DMS53 (cell line): ENCODE measurements around the gene PRKRIP1.
"Not testable (repeated sequence)": the region's sequence is repeated elsewhere in the genome, so short reads cannot be mapped to it uniquely, and the experiment has no call there.

ENCODE experiments used
- DNase-seq: peaks from one replicate; lab custom pipeline; 2025; lab: John Stamatoyannopoulos, UW

Gene PRKRIP1

DNA sequence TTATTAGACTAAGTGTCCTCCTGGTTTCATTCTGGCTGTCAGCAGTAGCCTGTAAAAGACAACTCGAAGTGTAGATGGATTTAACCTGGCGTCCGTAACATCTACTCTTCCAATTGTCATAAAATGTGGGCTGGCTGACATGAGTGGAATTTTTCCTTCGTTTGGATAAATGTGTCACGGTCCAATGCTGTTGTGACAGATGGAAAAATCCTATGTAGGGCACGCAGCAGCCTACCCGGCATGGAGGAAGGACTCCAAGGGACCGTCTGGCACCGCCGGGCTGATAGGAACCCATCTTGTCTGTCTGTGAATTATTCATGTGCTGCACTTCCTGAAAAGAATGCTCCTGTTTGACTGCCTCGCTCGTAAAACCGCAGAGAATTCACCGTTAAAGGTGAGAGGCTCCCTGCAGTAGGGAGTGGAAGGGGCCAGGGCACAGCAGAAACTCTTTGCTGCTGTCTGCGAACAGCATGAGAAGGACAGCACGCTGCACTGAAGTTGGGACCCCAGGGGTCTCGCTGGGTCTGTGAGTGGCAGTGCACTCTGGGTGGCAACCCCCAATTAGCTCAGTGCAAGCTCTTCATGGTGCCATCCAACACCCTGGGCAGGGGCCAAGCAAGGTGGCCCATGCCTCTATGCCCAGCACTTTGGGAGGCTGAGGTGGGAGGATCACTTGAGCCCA lies 35.6 kb downstream of the PRKRIP1 start:
- peak; percentile 86 for DNase-seq

DNA sequence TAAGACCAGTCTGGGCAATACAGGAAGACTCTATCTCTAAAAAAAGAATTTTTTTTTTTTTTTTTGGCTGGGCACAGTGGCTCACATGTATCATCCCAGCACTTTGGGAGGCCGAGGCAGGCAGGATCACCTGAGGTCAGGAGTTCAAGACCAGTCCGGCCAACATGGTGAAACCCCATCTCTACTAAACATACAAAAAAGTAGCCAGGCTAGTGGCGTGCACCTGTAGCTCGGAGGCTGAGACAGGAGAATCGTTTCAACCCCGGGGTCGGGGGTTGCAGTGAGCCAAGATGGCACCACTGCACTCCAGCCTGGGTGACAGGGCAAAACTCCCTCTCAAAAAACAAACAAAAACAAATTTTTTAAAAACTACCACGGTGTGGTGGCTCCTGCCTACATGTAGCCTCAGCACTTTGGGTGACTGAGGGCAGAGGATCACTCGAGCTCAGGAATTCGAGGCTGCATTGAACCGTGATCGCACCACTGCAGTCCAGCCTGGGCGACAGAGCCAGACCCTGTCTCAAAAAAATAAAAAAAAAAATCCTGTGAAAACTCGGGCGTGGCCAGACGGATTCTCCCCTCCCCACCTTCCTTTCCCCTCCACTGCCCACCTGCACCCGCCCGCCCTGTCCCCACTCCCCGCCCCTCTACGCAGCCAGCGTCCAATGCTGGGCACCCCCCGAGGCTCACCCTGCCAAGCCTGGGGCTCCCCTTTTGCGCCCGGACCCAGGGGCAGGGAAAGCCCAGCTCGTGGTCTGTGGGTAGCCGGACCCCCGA lies 36.5 kb downstream of the PRKRIP1 start:
- DNase-seq = peak; percentile 57

DNA sequence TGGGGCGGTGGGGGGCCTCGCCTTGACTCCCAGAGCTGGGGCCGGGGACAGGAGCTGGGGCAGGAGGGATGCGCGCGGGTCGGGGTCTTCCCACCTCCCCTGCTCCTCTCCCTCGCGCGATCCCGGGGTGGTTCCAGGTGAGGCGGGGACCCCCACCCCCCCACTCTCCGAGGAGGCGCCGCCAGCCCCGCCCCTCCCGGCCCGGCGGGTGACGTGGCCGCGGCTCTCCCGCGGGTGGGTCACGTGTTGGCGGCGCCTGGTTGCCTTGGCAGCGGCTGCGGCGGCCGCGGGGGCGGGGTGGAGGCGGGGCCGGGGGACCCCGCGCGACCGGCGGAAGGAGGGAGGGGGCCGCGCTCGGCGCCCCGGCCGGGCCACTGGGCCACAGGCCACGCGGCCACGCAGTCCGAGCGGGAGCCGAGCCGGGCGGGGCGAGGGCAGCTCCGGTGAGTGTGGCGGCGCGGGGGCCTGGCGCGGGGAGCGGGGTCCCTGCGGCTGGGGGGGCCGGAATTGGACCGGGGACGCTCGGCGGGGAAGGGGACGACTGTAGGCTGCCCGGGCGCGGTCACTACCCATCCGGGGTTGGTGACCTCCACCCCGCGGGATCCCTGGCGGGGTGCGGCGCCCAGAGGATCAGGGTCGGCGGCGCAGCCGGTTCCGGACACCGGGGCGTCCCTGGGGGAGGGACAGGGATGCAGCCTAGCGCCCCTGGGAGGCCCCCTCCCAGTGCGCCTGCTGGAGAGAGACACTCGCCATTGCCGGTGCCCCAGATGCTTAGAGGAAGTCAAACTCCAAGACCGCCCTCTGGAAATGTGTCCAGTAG lies 37.3 kb downstream of the PRKRIP1 start, which contains the start of gene ORAI2:
Gene ORAI2 (plus strand): TSS at position 357 of the 820 bp plus-strand sequence. CDS start 5,382 bp downstream, outside the sequence.
- DNase-seq = peak; percentile 92

DNA sequence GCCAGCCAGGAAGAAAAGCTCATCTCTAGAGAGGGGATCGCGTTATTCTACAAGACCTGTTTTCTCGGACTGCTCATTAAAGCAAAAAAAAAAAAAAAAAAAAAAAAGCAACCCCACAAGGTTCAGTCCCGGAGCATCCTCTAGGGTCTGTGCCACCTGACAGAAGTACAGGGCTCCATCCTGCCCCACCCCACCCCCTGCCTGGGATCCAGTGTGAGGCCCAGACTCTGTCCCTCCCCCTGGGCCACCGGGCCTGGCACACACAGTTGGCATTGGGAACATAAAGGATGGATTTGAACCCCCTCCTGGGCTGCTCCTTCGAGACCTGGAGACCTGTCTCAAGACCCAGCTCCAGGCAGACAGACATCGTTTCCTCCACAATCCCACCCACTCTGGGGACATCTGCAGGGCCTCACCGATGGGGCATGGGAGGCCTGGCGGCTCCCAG lies 37.9 kb downstream of the PRKRIP1 start:
- no peak for DNase-seq

DNA sequence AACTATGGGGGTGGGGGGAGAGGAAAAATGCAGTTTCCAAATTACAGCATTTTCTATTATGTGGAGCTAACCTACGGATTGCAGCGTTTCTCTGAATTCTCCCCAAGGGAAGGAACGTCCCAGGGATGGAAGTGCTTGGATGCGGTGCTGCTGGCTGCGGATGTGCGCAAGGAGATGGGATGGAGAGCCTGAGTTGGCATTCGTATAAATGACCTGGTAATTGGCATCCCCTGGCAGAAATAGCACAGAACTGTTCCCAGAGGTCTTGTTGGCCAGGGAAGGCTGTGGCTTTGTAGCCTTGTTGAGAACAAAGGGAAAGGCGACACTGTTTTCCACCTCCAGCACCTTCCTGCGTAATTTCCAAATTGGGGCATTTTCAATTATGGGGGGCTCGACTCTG lies 40.0 kb downstream of the PRKRIP1 start:
- DNase-seq = no peak

DNA sequence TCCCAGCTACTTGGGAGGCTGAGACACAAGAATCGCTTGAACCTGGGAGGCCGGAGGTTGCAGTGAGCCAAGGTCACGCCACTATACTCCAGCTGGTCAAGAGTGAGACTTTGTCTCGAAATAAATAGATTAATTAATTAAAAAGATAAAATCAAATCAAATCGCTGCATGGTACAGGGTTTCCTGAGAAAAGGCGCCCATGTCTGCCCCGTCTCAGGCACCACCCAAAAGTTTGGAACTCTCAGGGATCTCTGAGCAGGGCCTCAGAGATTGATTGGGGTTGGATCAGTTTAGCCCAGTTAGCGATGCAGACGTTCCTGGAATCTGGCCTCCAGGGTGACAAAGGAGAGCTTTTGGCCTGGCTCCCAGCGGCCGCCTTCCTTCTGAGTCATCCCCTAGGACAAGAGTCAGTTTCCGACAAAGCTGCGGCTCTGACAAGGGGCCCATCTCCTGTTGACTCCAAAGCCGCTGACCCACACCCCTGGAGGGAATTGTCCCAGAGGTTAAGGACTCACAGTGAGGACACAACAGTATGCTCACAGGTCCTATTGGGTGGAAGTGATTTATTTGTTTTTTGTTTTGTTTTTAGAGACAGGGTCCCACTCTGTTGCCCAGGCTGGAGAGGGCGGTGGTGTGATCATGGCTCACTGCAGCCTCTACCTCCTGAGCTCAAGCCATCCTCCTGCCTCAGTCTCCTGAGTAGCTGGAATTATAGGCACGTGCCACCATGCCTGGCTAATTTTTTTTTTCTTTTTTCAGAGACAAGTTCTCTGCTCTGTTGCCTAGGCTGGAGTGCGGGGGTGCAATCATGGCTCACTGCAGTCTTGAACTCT lies 44.0 kb downstream of the PRKRIP1 start:
- DNase-seq = peak; percentile 56

DNA sequence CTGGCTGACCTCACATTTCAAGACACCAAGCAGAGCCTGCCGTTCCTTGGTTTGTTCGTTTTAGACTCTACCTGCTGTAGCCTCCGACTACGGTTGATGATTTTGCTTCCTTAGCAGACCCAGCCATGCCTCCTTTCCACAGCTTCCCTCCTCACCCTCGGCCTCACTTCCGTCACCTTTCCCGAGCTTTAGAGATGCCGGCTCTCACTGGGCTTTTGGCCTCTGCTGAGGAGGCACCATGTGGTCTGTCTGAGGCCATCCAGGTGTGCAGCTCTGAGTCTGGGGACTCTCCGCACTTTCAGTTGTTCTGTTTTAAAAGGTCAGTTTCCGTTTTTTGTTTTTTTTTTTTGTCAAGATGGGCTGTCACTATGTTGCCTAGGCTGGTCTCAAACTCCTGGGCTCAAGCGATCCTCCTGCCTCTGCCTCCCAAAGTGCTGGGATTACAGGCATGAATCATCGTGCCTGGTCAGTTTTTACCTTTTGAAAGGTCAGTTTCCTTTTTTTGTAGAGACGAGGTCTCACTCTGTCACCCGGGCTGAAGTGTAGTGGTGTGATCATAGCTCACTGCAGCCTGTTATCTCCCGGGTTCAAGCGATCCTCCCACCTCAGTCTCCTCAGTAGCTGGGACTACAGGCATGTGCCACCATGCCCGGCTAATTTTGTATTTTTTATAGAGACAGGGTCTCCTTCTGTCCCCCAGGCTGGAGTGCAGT lies 49.0 kb downstream of the PRKRIP1 start:
- DNase-seq = no peak

DNA sequence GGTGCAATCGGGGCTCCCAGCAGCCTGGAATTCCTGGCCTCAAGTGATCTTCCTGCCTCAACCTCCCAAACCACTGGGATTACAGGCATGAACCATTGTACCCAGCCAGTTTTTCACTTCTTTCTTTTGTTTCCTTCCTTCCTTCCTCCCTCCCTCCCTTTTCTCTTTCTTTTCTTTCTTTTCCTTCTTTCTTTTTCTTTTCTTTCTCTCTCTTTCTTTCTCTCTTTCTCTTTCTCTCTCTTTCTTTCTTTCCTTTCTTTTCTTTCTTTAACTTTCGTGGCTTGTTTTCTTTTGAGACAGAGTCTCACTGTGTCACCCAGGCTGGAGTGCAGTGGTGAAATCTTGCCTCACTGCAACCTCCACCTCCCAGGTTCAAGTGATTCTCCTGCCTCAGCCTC lies 49.5 kb downstream of the PRKRIP1 start:
- DNase-seq = no peak

DNA sequence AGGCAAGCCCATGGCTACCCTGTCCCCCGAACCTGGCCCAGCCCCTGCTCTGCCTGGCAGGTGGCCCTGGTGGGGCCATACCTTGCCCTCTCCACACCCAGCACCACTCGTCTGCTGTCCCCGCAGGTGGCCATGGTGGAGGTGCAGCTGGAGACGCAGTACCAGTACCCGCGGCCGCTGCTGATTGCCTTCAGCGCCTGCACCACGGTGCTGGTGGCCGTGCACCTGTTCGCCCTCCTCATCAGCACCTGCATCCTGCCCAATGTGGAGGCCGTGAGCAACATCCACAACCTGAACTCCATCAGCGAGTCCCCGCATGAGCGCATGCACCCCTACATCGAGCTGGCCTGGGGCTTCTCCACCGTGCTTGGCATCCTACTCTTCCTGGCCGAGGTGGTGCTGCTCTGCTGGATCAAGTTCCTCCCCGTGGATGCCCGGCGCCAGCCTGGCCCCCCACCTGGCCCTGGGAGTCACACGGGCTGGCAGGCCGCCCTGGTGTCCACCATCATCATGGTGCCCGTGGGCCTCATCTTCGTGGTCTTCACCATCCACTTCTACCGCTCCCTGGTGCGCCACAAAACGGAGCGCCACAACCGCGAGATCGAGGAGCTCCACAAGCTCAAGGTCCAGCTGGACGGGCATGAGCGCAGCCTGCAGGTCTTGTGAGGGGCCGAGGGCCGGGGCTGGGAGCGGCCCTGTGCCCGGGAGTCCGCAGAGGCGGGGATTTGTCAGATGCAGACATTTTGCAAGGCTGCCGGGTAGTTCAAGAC lies 50.4 kb downstream of the PRKRIP1 start:
- DNase-seq = no peak

DNA sequence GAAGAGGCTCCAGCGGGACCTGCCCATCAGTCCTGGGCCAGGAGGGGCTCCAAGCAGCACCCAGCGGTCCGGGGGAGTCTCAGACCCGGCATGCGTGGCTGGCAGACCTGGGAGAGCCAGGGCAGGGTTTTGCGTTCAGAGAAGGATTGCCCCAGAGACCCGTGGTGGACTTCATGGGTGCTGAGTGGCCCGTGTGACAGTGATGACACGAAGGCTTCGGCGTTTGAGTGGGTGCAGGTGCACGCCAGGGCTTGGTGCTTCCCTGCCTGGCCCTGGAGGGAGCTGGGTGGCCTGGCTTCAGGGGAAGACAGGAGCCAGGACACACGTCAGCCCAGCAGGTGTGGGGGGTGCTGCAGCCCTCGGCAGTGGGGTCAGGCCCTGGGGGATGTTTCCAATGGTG lies 51.1 kb downstream of the PRKRIP1 start:
- no peak for DNase-seq

DNA sequence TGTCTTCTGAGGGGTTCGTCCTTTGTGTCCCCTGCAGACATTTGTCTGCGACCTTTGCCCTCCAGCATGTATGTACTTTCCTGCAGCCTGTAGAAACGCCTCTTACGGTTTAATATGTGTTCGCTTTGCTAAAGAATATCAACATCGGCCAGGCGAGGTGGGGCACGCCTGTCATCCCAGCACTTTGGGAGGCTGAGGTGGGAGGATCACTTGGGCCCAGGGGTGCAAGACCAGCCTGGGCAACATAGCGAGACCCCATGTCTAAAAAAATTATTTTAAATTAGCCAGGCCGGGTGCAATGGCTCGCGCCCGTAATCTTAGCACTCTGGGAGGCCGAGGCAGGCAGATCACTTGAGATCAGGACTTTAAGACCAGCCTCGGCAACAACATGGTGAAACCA lies 53.0 kb downstream of the PRKRIP1 start:
- no peak for DNase-seq

DNA sequence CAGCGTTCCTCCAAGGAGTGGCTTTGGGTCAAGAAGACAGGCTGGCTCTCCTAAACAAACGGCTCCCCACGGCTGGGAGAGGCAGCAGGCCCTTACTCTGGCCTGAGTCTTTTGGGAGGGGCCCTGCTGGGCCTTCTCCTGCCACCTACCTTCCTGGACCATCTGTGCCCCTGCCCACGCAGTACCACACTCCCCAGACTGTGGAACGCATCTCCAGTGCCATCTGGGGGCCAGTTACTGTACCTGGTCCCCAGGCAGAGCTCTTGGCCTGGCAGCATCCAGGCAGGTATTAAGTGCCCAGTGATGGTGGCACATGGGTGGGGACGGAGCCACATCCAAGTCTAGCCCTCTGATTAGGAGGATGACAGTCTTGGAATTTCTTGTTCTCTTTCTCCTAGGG lies 54.1 kb downstream of the PRKRIP1 start:
- peak; percentile 66 for DNase-seq

DNA sequence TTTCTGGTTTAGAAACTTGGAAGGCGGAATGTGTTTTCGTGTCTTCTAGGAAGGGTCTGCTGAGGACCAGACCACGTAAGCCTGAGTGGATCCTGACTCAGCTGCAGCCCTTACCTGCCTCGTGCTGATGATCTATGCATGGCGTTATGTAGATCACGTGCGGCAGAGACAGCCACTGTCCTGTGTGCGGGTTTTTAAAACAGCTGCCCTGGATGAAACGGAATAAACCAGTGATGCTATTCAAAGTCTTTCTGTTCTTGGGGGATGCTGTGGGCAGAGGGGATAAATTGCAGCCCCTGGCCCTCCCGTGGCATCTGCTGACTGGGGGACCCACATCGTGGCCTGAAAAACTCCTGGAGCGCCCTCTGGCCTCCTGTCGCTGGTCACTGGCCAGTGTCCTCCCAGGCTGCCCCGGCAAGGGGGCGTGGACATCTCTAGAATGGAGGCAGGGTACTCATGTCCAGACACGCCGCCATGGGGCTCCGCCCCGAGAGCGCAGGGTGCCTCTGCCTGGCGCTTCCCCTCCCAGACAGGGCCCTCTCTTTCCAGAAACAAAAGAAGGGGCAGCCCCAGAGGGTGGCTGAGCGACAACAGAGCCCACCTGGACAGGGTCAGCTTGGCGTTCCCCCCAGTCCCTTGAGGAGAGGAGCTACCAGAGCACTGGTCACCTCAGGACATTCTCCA lies 55.4 kb downstream of the PRKRIP1 start:
- peak; percentile 94 for DNase-seq

DNA sequence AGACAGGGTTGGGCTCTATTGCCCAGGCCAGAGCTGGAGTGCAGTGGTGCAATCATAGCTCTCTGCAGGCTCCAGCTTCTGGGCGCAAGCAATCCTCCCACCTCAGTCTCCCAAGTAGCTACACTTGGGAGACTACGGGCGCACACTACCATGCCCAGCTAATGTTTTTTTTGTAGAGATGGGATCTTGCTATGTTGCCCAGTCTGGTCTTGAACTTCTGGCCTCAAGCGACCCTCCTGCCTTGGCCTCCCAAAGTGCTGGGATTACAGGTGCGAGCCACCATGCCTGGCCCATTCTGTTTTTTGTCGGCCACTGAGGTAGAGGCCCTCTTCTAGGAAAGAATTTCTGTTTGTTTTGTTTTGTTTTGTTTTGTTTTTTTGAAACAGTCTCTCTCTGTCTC lies 56.3 kb downstream of the PRKRIP1 start:
- no peak for DNase-seq

DNA sequence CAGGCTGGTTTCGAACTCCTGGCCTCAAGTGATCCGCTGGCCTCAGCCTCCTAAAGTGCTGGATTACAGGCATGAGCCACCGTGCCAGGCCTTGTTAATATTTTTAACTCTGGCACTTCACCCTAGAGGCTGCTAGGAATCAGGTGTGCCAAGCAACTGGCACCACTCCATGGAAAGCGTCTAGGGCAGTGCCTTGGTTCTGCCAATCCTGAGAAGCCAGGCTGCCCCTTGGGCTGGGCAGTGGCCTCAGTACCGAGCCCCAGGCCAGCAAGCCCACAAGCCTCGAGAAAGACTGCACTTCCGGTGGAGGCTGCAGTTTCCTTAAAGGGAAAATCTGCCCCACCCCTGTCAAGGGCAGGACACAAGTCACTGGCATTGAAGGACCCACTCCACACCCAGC lies 57.2 kb downstream of the PRKRIP1 start:
- DNase-seq = peak; percentile 52

DNA sequence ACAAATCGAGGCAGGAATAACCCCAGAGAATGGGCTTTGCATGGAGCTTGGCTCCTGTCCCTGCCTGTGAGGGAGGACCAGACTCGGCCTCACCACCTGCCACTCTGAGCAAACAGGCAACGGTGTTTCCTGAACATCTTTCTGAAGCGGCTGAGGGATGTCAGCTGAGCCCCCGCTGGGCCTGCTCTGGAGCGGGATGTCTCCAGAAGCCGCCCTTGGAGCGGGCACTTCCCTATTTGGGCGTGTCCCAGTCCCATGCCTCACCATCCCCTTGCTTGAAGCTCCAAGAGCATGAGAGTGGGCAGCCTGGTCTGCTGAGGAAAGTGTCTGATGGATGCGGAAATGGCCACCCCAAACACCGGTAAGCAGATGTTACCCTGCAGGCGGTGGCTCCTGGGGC lies 58.3 kb downstream of the PRKRIP1 start:
- peak; percentile 83 for DNase-seq

DNA sequence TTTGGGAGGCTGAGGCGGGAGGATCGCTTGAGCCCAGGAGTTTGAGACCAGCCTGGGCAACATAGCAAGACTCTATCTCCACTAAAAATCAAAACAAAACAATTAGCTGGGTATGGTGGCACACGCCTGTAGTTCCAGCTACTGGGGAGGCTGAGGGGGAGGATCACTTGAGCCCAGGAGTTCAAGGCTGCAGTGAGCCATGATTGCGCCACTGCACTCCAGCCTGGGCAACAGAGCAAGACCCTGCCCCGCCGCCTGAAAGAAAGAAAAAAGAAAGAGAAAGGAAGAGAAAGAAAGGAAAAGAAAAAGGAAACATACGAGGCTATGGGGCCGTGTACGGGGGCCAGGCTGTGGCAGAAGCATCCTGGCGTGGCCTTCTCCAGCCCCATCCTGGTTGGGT lies 58.8 kb downstream of the PRKRIP1 start:
- not testable (repeated sequence) for DNase-seq

DNA sequence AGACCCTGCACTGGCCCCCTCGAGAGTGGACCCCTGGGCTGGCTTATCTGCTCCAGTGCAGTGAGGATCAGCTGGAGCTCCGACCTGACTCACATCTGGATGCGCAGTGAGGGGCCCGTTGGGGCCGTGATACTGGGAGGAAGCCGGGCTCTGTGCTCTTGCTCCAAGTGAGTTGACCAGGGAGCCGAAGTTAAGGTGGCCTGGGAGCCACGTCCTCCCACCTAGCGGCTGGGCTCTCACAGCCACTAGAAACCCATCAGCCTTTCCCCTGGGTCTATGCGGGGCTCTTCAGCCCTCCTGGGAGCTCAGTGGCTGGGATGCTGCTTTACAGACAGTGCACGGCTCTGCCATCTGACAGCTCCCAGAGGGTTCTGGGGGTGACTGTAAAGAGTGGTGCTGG lies 59.4 kb downstream of the PRKRIP1 start:
- DNase-seq = no peak

DNA sequence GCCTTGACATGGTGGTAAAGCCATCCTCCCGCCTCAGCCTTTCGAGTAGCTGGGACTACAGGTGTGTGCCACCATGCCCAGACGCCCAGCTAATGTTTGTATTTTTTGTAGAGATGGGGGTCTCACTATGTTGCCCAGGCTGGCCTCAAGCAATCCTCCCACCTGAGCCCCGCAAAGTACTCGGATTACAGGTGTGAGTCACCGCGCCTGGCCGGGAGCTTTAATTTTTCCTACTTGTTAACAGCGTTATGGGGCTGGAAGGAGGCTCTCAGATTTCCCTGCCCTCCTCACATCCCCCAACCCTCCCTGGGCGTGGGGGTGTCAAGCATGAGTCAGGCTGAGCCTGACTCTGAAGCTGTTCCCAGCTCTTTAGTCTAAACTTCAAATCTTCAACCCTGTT lies 60.2 kb downstream of the PRKRIP1 start:
- peak; percentile 48 for DNase-seq
